Measurements from ENCODE around the gene BLOC1S1.

- TF ChIP-seq POLR2AphosphoS5 (IDR thresholded peaks at IDR 0.05; ENCODE audit: borderline replicate concordance, low read depth, low read length) (no peak), EZH2 (IDR thresholded peaks at IDR 0.05) (no peak), FOXP2 (optimal IDR thresholded peaks at IDR 0.05; ENCODE audit: control extremely low read depth, extremely low read length, insufficient read depth) (no peak)
Measured at GRCh38 chr12:55748230-55748993, 32.6 kb downstream of the BLOC1S1 start.
